ENCODE measurements around the gene BRME1.

GRCh38 chr19:13838435-13839129, 67.3 kb downstream of the BRME1 start:
- TF ChIP-seq, protein P1, sequence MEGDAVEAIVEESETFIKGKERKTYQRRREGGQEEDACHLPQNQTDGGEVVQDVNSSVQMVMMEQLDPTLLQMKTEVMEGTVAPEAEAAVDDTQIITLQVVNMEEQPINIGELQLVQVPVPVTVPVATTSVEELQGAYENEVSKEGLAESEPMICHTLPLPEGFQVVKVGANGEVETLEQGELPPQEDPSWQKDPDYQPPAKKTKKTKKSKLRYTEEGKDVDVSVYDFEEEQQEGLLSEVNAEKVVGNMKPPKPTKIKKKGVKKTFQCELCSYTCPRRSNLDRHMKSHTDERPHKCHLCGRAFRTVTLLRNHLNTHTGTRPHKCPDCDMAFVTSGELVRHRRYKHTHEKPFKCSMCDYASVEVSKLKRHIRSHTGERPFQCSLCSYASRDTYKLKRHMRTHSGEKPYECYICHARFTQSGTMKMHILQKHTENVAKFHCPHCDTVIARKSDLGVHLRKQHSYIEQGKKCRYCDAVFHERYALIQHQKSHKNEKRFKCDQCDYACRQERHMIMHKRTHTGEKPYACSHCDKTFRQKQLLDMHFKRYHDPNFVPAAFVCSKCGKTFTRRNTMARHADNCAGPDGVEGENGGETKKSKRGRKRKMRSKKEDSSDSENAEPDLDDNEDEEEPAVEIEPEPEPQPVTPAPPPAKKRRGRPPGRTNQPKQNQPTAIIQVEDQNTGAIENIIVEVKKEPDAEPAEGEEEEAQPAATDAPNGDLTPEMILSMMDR (IDR thresholded peaks at IDR 0.05), result no peak
- peak; percentile 44 for TF ChIP-seq POLR2A (IDR thresholded peaks at IDR 0.05)
